B cell (primary cell): Measurements from ENCODE around the gene CDIPT. TPM values are rescaled to one million over a fixed set of nuclear protein-coding genes. Genes with fewer than 3 reads are reported as not detected.

Experiments used
- ATAC-seq: fragments of 200-7000 bp; cut with Tn5 transposase; one replicate; pipeline ENCODE4 v1.10.0; 2021; ENCODE audit warnings: low read depth, mild to moderate bottlenecking, moderate number of reproducible peaks, moderate library complexity
- CTCF ChIA-PET: fragments of 350-600 bp; sonication (Branson Sonifier 250); formaldehyde crosslinking; loops from one replicate; lab custom pipeline; 2021; ENCODE audit warnings: antibody characterized with exemption, inconsistent platforms; lab: Charles Lee
- POLR2A ChIA-PET: fragments of 350-600 bp; sonication (Branson Sonifier 250); formaldehyde crosslinking; loops from one replicate; lab custom pipeline; 2021; ENCODE audit warnings: antibody characterized with exemption; lab: Charles Lee
- DNase-seq: peaks from one replicate; pipeline ENCODE4 v3.0.0; 2013
- H2AFZ ChIP-seq: 2 replicates; pipeline ENCODE4 v1.6.1; 2012; ENCODE audit warnings: mild to moderate bottlenecking, low read depth, low read length; ENCODE audit not compliant: insufficient read depth, poor library complexity, severe bottlenecking
- H3K27ac ChIP-seq, 2 donors: 1 replicate in 1 of 2; 2 replicates in 1 of 2; pipeline ENCODE4 v1.5.1; 2012 to 2013; ENCODE audit warnings: low read length in 2 of 2, mild to moderate bottlenecking in 2 of 2, moderate library complexity in 1 of 2
- H3K27me3 ChIP-seq, 4 experiments: fragments of 200-600 bp in 1 of 4; sonication (generic) in 1 of 4; replicated peaks in 1 of 4; 1 replicate in 2 of 4; 2 replicates in 2 of 4; pipeline versions ENCODE4 v1.6.1 to v1.7.0; 2013 to 2016; ENCODE audit warnings: low read length in 3 of 4, mild to moderate bottlenecking in 2 of 4, mixed read lengths in 1 of 4, moderate library complexity in 1 of 4; ENCODE audit not compliant: insufficient read depth in 4 of 4, control insufficient read depth in 3 of 4; ENCODE audit errors: control extremely low read depth in 1 of 4
- H3K36me3 ChIP-seq, 2 experiments: replicated peaks in 1 of 2; 1 replicate in 1 of 2; 2 replicates in 1 of 2; pipeline versions ENCODE4 v1.6.1 to v1.7.1; 2013; ENCODE audit warnings: low read length in 1 of 2; ENCODE audit not compliant: insufficient read depth in 2 of 2, control insufficient read depth in 1 of 2; ENCODE audit errors: control extremely low read depth in 1 of 2, extremely low read depth in 1 of 2
- H3K4me1 ChIP-seq, 2 donors: fragments of 200-600 bp in 1 of 2; sonication (generic) in 1 of 2; 1 replicate in 1 of 2; 2 replicates in 1 of 2; pipeline versions ENCODE4 v1.5.1 to v1.6.1; 2013 to 2017; ENCODE audit warnings: low read length in 2 of 2; ENCODE audit not compliant: control insufficient read depth in 2 of 2, insufficient read depth in 2 of 2
- H3K4me2 ChIP-seq: replicated peaks from 2 replicates; pipeline ENCODE3; 2012; ENCODE audit warnings: mild to moderate bottlenecking, low read depth, low read length; ENCODE audit not compliant: poor library complexity, severe bottlenecking
- H3K4me3 ChIP-seq, 5 experiments: fragments of 200-600 bp in 1 of 5; sonication (generic) in 1 of 5; 1 replicate in 3 of 5; 2 replicates in 2 of 5; pipeline versions ENCODE4 v1.5.1 to v1.7.0; 2011 to 2016; ENCODE audit warnings: low read length in 4 of 5, mild to moderate bottlenecking in 4 of 5, low read depth in 2 of 5, control low read depth in 1 of 5, moderate library complexity in 1 of 5; ENCODE audit not compliant: insufficient read depth in 1 of 5; ENCODE audit errors: control extremely low read depth in 1 of 5, extremely low read depth in 1 of 5
- H3K79me2 ChIP-seq: fragments of 200-600 bp; sonication (generic); one replicate; pipeline ENCODE4 v1.6.0; 2016; ENCODE audit warnings: low read length; ENCODE audit not compliant: control insufficient read depth, insufficient read depth
- H3K9ac ChIP-seq: fragments of 200-600 bp; sonication (generic); 2 replicates; pipeline ENCODE4 v1.6.1; 2017; ENCODE audit warnings: mild to moderate bottlenecking, low read length, moderate library complexity
- H3K9me3 ChIP-seq, 3 donors: one replicate each; pipeline versions ENCODE4 v1.6.1 to v1.7.1; 2013; ENCODE audit warnings: low read length in 2 of 3; ENCODE audit not compliant: control insufficient read depth in 2 of 3, insufficient read depth in 1 of 3; ENCODE audit errors: control extremely low read depth in 1 of 3
- H4K20me1 ChIP-seq: 2 replicates; pipeline ENCODE4 v1.6.0; 2012; ENCODE audit warnings: mild to moderate bottlenecking, low read length; ENCODE audit not compliant: insufficient read depth, control insufficient read depth, poor library complexity, severe bottlenecking
- H3K27ac Mint-ChIP-seq: one replicate; pipeline ENCODE4 v1.8.0; 2021; ENCODE audit warnings: mixed read lengths
- H3K27me3 Mint-ChIP-seq: one replicate; pipeline ENCODE4 v1.8.0; 2021; ENCODE audit warnings: mixed read lengths
- H3K4me1 Mint-ChIP-seq: one replicate; pipeline ENCODE4 v1.8.0; 2021; ENCODE audit warnings: mixed read lengths
- H3K4me3 Mint-ChIP-seq: one replicate; pipeline ENCODE4 v1.8.0; 2021; ENCODE audit warnings: mixed read lengths
- H3K9me3 Mint-ChIP-seq: one replicate; pipeline ENCODE4 v1.8.0; 2022; ENCODE audit warnings: mixed read lengths; ENCODE audit not compliant: insufficient read depth
- CTCF ChIP-seq: fragments of 200-600 bp; IDR thresholded peaks from one replicate; pipeline ENCODE4 v1.8.0; 2022; ENCODE audit warnings: antibody characterized with exemption, mild to moderate bottlenecking
- EZH2 ChIP-seq: IDR thresholded peaks from 2 replicates; pipeline ENCODE4 v1.6.1; 2012; ENCODE audit warnings: borderline replicate concordance, low read depth, mild to moderate bottlenecking, moderate library complexity, low read length; ENCODE audit not compliant: insufficient read depth, poor library complexity, severe bottlenecking
- WGBS: methylation state at CpG from one replicate; pipeline ENCODE4 v1.1.5; 2013; ENCODE audit warnings: missing lambda C conversion rate; ENCODE audit not compliant: insufficient coverage; 5-methylcytosine and 5-hydroxymethylcytosine counted together
- intact Hi-C: fragments of 100-400 bp; cut with micrococcal nuclease; formaldehyde crosslinking; loops from one replicate; pipeline ENCODE4 v1.10.0; 2022
- polyA plus RNA-seq: library from polyadenylated mRNA; depleted of rRNA; stranded (reverse); fragments of >200 nt; gene quantifications from 2 replicates; pipeline ENCODE4 v1.2.3, GENCODE V29; 2012
- total RNA-seq, 2 donors: library from RNA; stranded (reverse); fragments of 120-200 nt in 1 of 2; gene quantifications; 1 replicate in 1 of 2; 2 replicates in 1 of 2; pipeline versions ENCODE4 v1.2.3 to v1.2.4, GENCODE V29; 2013 to 2022

CDIPT gene
- total and polyA plus RNA-seq, 2 donors (not counting 1 experiment from before 2014, with no cell fraction given) = 51.2 to 63.3 TPM

GRCh38 chr16:29820271-29820701 is 42.7 kb downstream of the CDIPT start, which contains the start of gene MVP:
Gene MVP (plus strand): TSS chr16:29820462. CDS start chr16:29830550, 10,088 bp downstream.
- Histone ChIP-seq H3K36me3 (peaks cover 0 to 22% of the 10 kb centered on the region in 2 experiments), H3K9ac (peak within 1 kb of the TSS; percentile 65), H3K27me3 (no peaks in the 10 kb centered on the region), H3K4me3 (peak within 1 kb of the TSS; percentile 43 to 93 (median 57)), H3K4me1 (peaks cover 38 to 55% of the 10 kb centered on the region in 2 donors), H2AFZ (peak within 1 kb of the TSS; percentile 61), H4K20me1 (peaks cover 73% of the 10 kb centered on the region), H3K27ac (peak within 1 kb of the TSS; percentile 82 to 95), H3K9me3 (no peaks in the 10 kb centered on the region), H3K4me2 (peak within 1 kb of the TSS; percentile 73), H3K79me2 (peaks cover 87% of the 10 kb centered on the region)
- Mint-ChIP-seq H3K4me1 (peaks cover 67% of the 10 kb centered on the region), H3K4me3 (peak within 1 kb of the TSS; percentile 96), H3K27me3 (no peaks in the 10 kb centered on the region), H3K9me3 (no peaks in the 10 kb centered on the region), H3K27ac (peak within 1 kb of the TSS; percentile 95)
- intact Hi-C loops = loop anchor here (1.0 to 2.0 kb wide), 2 partner anchors 29 to 43 kb away; partner anchors contain the start of gene CDIPT
- CTCF ChIA-PET = interaction anchor here (0.6 to 5.7 kb wide), 9 partner anchors 9 to 874 kb away, joined by 3 to 66 read pairs (median 5); partner anchors contain the start of genes KIF22 and MAZ
- ATAC-seq (peak; percentile 7), DNase-seq (peak; percentile 68)
- POLR2A ChIA-PET = interaction anchor here (0.5 to 1.3 kb wide), 5 partner anchors 15 to 191 kb away, joined by 3 to 4 read pairs (median 3); no protein-coding TSS in a partner anchor
- TF ChIP-seq EZH2 = no peak
- TF ChIP-seq CTCF = no peak
- WGBS = 0% methylated on average over 4 of the region's 4 CpGs

- Histone ChIP-seq H3K9ac (no peak overlapping the region), H3K27me3 (no peaks in the 10 kb centered on the region), H3K4me1 (peaks cover 41 to 61% of the 10 kb centered on the region in 2 donors), H3K36me3 (peaks cover 0 to 22% of the 10 kb centered on the region in 2 experiments), H3K4me2 (peak overlapping the region; percentile 73), H3K9me3 (no peaks in the 10 kb centered on the region), H3K27ac (peak overlapping the region in 1 of 2 donors; percentile 95), H3K79me2 (peaks cover 80% of the 10 kb centered on the region), H2AFZ (no peak overlapping the region), H4K20me1 (peaks cover 65% of the 10 kb centered on the region), H3K4me3 (no peak overlapping the region)
- no peak for ATAC-seq
- intact Hi-C loops = loop anchor here (5.0 to 10.0 kb wide), 2 partner anchors 153 to 225 kb away; partner anchors contain the start of gene TAOK2
- Mint-ChIP-seq H3K27me3 (no peaks in the 10 kb centered on the region), H3K9me3 (no peaks in the 10 kb centered on the region), H3K4me3 (peak overlapping the region; percentile 96), H3K27ac (peak overlapping the region; percentile 95), H3K4me1 (peaks cover 69% of the 10 kb centered on the region)
- DNase-seq = no peak
- POLR2A ChIA-PET = interaction anchor here (0.7 to 1.8 kb wide), 3 partner anchors 11 to 21 kb away, joined by 3 to 7 read pairs (median 3); no protein-coding TSS in a partner anchor
- TF ChIP-seq CTCF (no peak), EZH2 (no peak)
- CTCF ChIA-PET = interaction anchor here (0.6 to 5.7 kb wide), 8 partner anchors 8 to 150 kb away, joined by 3 to 66 read pairs (median 6); partner anchors contain the start of genes KIF22 and MAZ
- 95% methylated on average over 13 of the region's 15 CpGs for WGBS
These were observed 43.5 kb downstream of the CDIPT start for GRCh38 chr16:29819506-29819905.
